HCT116 (cell line): Measurements from ENCODE around the gene MAP2K4. TPM values are rescaled to one million over a fixed set of nuclear protein-coding genes. Genes with fewer than 3 reads are reported as not detected.
"Not testable (repeated sequence)": the region's sequence is repeated elsewhere in the genome, so short reads cannot be mapped to it uniquely, and the experiment has no call there.

ENCODE experiments used
- ATAC-seq: fragments of 200-7000 bp; cut with Tn5 transposase; 2 replicates; pipeline ENCODE4 v1.9.1; 2020; ENCODE audit warnings: mild to moderate bottlenecking, moderate library complexity
- Bru-seq: library from RNA; stranded (reverse); fragments of 400-500 nt; gene quantifications from one replicate; lab custom pipeline; 2021; lab: Mats Ljungman, UMichigan
- BruChase-seq, 2 experiments: library from RNA; stranded (reverse); fragments of 400-500 nt; gene quantifications; one replicate each; lab custom pipeline; 2021; lab: Mats Ljungman, UMichigan
- BruUV-seq: library from RNA; stranded (reverse); fragments of 400-500 nt; replicated peaks from 2 replicates; lab custom pipeline; 2021; lab: Mats Ljungman, UMichigan
- CTCF ChIA-PET: fragments of 300-600 bp; sonication (Branson Sonifier 250); formaldehyde crosslinking; loops from one replicate; lab custom pipeline; 2021; ENCODE audit warnings: antibody characterized with exemption; lab: Charles Lee
- POLR2A ChIA-PET: fragments of 300-600, 350-600 bp; sonication (Branson Sonifier 250); formaldehyde crosslinking; loops from one replicate; lab custom pipeline; 2021; ENCODE audit warnings: antibody characterized with exemption; lab: Charles Lee
- RAD21 ChIA-PET, 2 experiments: fragments of 300-600 bp; sonication (Branson Sonifier 250); formaldehyde crosslinking; loops; one replicate each; lab custom pipeline; 2023; ENCODE audit warnings: low total read pairs in 2 of 2; ENCODE audit not compliant: uncharacterized antibody in 2 of 2, unreplicated experiment in 2 of 2, low non-redundant PET in 1 of 2; lab: Charles Lee
- DNase-seq: peaks from one replicate; pipeline ENCODE4 v3.0.0-alpha.2; 2010; ENCODE audit warnings: low read depth, low spot score
- H2AFZ ChIP-seq: fragments of 200-600 bp; shearing (Covaris generic), sonication (generic); 2 replicates; pipeline ENCODE4 v1.6.1; 2017; ENCODE audit warnings: low read depth, mixed run types, mixed read lengths, antibody characterized with exemption, low read length; ENCODE audit not compliant: poor library complexity, severe bottlenecking
- H3K27ac ChIP-seq: 2 replicates; pipeline ENCODE4 v1.5.1; 2012; ENCODE audit warnings: low read depth, low read length
- H3K27me3 ChIP-seq: fragments of 200-600 bp; sonication (generic); 2 replicates; pipeline ENCODE4 v1.6.1; 2016; ENCODE audit warnings: mixed run types, low read length, mixed read lengths; ENCODE audit not compliant: insufficient read depth
- H3K36me3 ChIP-seq, 2 experiments: fragments of 200-500 bp in 1 of 2; fragments of 200-600 bp in 1 of 2; sonication (Bioruptor generic) in 1 of 2; sonication (generic) in 1 of 2; 2 replicates each; pipeline versions ENCODE4 v1.5.1 to v1.6.1; 2014 to 2016; ENCODE audit warnings: low read length in 2 of 2, inconsistent platforms in 1 of 2, mixed read lengths in 1 of 2, mixed run types in 1 of 2; ENCODE audit not compliant: insufficient read depth in 2 of 2, control insufficient read depth in 1 of 2
- H3K4me1 ChIP-seq, 2 experiments: fragments of 200-600 bp in 1 of 2; sonication (generic) in 1 of 2; 2 replicates each; pipeline versions ENCODE4 v1.5.1 to v1.6.1; 2012 to 2017; ENCODE audit warnings: low read length in 2 of 2, inconsistent platforms in 1 of 2, mild to moderate bottlenecking in 1 of 2, mixed read lengths in 1 of 2, mixed run types in 1 of 2, moderate library complexity in 1 of 2; ENCODE audit not compliant: insufficient read depth in 2 of 2, control insufficient read depth in 1 of 2
- H3K4me2 ChIP-seq: fragments of 200-600 bp; sonication (generic); 2 replicates; pipeline ENCODE4 v1.6.1; 2017; ENCODE audit warnings: mixed run types, low read length, mixed read lengths
- H3K4me3 ChIP-seq, 2 experiments: fragments of 200-600 bp in 1 of 2; sonication (generic) in 1 of 2; replicated peaks in 1 of 2; 2 replicates each; pipeline ENCODE4 v1.5.1; 2011 to 2016; ENCODE audit warnings: low read length in 2 of 2, control low read depth in 1 of 2, low read depth in 1 of 2, mild to moderate bottlenecking in 1 of 2, mixed read lengths in 1 of 2, mixed run types in 1 of 2
- H3K79me2 ChIP-seq: fragments of 200-600 bp; sonication (generic); 2 replicates; pipeline ENCODE4 v1.6.1; 2017; ENCODE audit warnings: mild to moderate bottlenecking, mixed run types, low read length, moderate library complexity, mixed read lengths; ENCODE audit not compliant: insufficient read depth
- H3K9ac ChIP-seq: fragments of 200-600 bp; sonication (generic); 2 replicates; pipeline ENCODE4 v1.6.1; 2016; ENCODE audit warnings: low read length, mixed read lengths
- H3K9me2 ChIP-seq: fragments of 200-600 bp; sonication (generic), shearing (Covaris generic); 2 replicates; pipeline ENCODE4 v1.6.1; 2017; ENCODE audit warnings: mixed run types, mild to moderate bottlenecking, moderate library complexity; ENCODE audit not compliant: insufficient read depth
- H3K9me3 ChIP-seq, 2 experiments: fragments of 200-500 bp in 1 of 2; fragments of 200-600 bp in 1 of 2; sonication (Bioruptor generic) in 1 of 2; sonication (generic) in 1 of 2; 2 replicates each; pipeline ENCODE4 v1.6.1; 2014 to 2017; ENCODE audit warnings: low read length in 2 of 2, mixed read lengths in 2 of 2, inconsistent platforms in 1 of 2, low read depth in 1 of 2, mild to moderate bottlenecking in 1 of 2, mixed run types in 1 of 2, moderate library complexity in 1 of 2; ENCODE audit not compliant: control insufficient read depth in 1 of 2, insufficient read depth in 1 of 2
- H4K20me1 ChIP-seq: fragments of 200-600 bp; sonication (generic), shearing (Covaris generic); 2 replicates; pipeline ENCODE4 v1.6.1; 2017; ENCODE audit warnings: mixed run types, mild to moderate bottlenecking, moderate library complexity; ENCODE audit not compliant: insufficient read depth
- ATF3 ChIP-seq: IDR thresholded peaks from 2 replicates; pipeline ENCODE4 v1.6.1; 2012
- CEBPB ChIP-seq: IDR thresholded peaks from 2 replicates; pipeline ENCODE4 v1.6.1; 2012; ENCODE audit warnings: low read depth
- EGR1 ChIP-seq: IDR thresholded peaks from 2 replicates; pipeline ENCODE4 v1.6.1; 2012; ENCODE audit warnings: low read depth
- ELF1 ChIP-seq: IDR thresholded peaks from 2 replicates; pipeline ENCODE4 v1.6.1; 2012; ENCODE audit warnings: low read depth, borderline replicate concordance
- MAX ChIP-seq: IDR thresholded peaks from 2 replicates; pipeline ENCODE4 v1.6.1; 2012
- POLR2A ChIP-seq: IDR thresholded peaks from 2 replicates; pipeline ENCODE4 v1.7.0; 2011; ENCODE audit warnings: borderline replicate concordance; ENCODE audit not compliant: insufficient read depth, insufficient read length; ENCODE audit errors: extremely low read depth
- POLR2AphosphoS5 ChIP-seq: IDR thresholded peaks from 2 replicates; pipeline ENCODE4 v1.6.1; 2011; ENCODE audit warnings: mild to moderate bottlenecking, low read depth, low read length, moderate library complexity
- RAD21 ChIP-seq: IDR thresholded peaks from 2 replicates; pipeline ENCODE4 v1.6.1; 2012; ENCODE audit warnings: low read depth, mild to moderate bottlenecking
- SIN3A ChIP-seq: IDR thresholded peaks from 2 replicates; pipeline ENCODE4 v1.6.1; 2012; ENCODE audit warnings: low read depth
- SP1 ChIP-seq: IDR thresholded peaks from 2 replicates; pipeline ENCODE4 v1.6.1; 2012; ENCODE audit warnings: low read depth
- SRF ChIP-seq: IDR thresholded peaks from 2 replicates; pipeline ENCODE4 v1.6.1; 2012; ENCODE audit warnings: low read depth
- TCF7L2 ChIP-seq: IDR thresholded peaks from 2 replicates; pipeline ENCODE4 v1.7.0; 2011; ENCODE audit warnings: borderline replicate concordance, inconsistent platforms; ENCODE audit not compliant: insufficient read depth, insufficient read length; ENCODE audit errors: extremely low read depth
- YY1 ChIP-seq: IDR thresholded peaks from 2 replicates; pipeline ENCODE4 v1.6.1; 2011; ENCODE audit warnings: low read length, low read depth, moderate library complexity, mild to moderate bottlenecking; ENCODE audit not compliant: insufficient replicate concordance; ENCODE audit errors: extremely low read depth
- ZFX ChIP-seq: fragments of 450-650 bp; IDR thresholded peaks from 2 replicates; pipeline ENCODE4 v1.6.1; 2017
- ZNF274 ChIP-seq: fragments of 200-500 bp; sonication (Bioruptor generic); IDR thresholded peaks from 2 replicates; pipeline ENCODE4 v1.6.1; 2014; ENCODE audit warnings: mild to moderate bottlenecking, low read depth, low read length, inconsistent platforms
- intact Hi-C: fragments of 100-400 bp; cut with micrococcal nuclease; formaldehyde crosslinking; loops from 2 replicates; pipeline ENCODE4 v1.10.0; 2022
- long read RNA-seq: library from polyadenylated mRNA; unstranded; transcript quantifications from one replicate; pipeline ENCODE4 v2.0.0, GENCODE V29; 2021; ENCODE audit not compliant: unreplicated experiment
- polyA plus RNA-seq: library from polyadenylated mRNA; unstranded; fragments of >200 nt; gene quantifications from 2 replicates; pipeline ENCODE4 v1.2.1, GENCODE V29; 2012; ENCODE audit warnings: missing spikeins
- total RNA-seq: library from RNA; stranded (reverse); gene quantifications from one replicate; pipeline ENCODE4 v1.2.1, GENCODE V29; 2021; ENCODE audit not compliant: unreplicated experiment

MAP2K4 gene
- total RNA-seq (42.3 TPM), Bru-seq, nascent RNA (percentile 91 among the genes with signal in this experiment), BruChase-seq, experiment 1, labeled RNA remaining after a 6-hour chase (percentile 71 among the genes with signal in this experiment), BruChase-seq, experiment 2, labeled RNA remaining after a 2-hour chase (percentile 80 among the genes with signal in this experiment)
- 14.4 and 15.0 TPM in 2 replicates for polyA plus RNA-seq
- long read RNA-seq, transcript MAP2K4-201 (11 exons, 3,826 nt): major isoform, 43 of 72 reads
- long read RNA-seq, partial matches to known transcripts: 9 of 72 reads
- long read RNA-seq, other reads (novel, unspliced or antisense): 16 of 72 reads

- CTCF ChIA-PET: interaction anchor here (0.6 kb wide), 1 partner anchor 42 kb away, joined by 6 read pairs; no protein-coding TSS in a partner anchor
Observed at GRCh38 chr17:12020642-12021622, at the start of gene MAP2K4. MAP2K4 (plus strand) TSS chr17:12020877; CDS start chr17:12020887, 10 bp downstream.

GRCh38 chr17:11972741-11973140 lies 47.9 kb upstream of the MAP2K4 start:
- H2AFZ ChIP-seq, BruUV-seq, H3K9me3 ChIP-seq, intact Hi-C loops, H3K4me2 ChIP-seq, H3K9ac ChIP-seq, ATAC-seq, H3K27ac ChIP-seq, H4K20me1 ChIP-seq, H3K27me3 ChIP-seq, H3K36me3 ChIP-seq, H3K4me1 ChIP-seq, H3K79me2 ChIP-seq, H3K9me2 ChIP-seq, H3K4me3 ChIP-seq, POLR2A ChIA-PET, CTCF ChIA-PET, RAD21 ChIA-PET, DNase-seq: not testable (repeated sequence)

More at GRCh38 chr17:12020642-12021622, at the start of gene MAP2K4:
- Histone ChIP-seq H3K36me3 (no peaks in the 10 kb centered on the region), H3K27me3 (no peaks in the 10 kb centered on the region)
- TF ChIP-seq ELF1 (no peak), MAX (no peak), ZNF274 (no peak), SP1 (peak; percentile 45), SRF (no peak), POLR2AphosphoS5 (peak; percentile 91), EGR1 (peak; percentile 62), POLR2A (peak; percentile 90), ATF3 (no peak), RAD21 (no peak), ZFX (peak; percentile 100), YY1 (peak; percentile 89), TCF7L2 (no peak), CEBPB (no peak), SIN3A (peak; percentile 12; the same call in 1 of the 2 replicates)
- TF ChIP-seq, all 23 proteins: peak for 7
- ChIA-PET POLR2A (interaction anchor here (0.7 to 1.6 kb wide), 4 partner anchors 14 to 24 kb away, joined by 4 to 19 read pairs (median 7); partner anchors contain the start of gene ZNF18), RAD21 (no interaction called here)
- peaks cover 33 to 46% of the 10 kb centered on the region in 2 experiments for H3K4me1 ChIP-seq
- peak within 1 kb of the TSS; percentile 84 for H3K27ac ChIP-seq
- H3K9ac ChIP-seq: peak within 1 kb of the TSS; percentile 79
- peaks cover 5% of the 10 kb centered on the region; the same call in 1 of the 2 replicates for H4K20me1 ChIP-seq
- intact Hi-C loops: loop anchor here (2.0 kb wide), 1 partner anchor 24 kb away; the partner anchor contains the start of gene ZNF18
- peak within 1 kb of the TSS; percentile 90 for H3K4me2 ChIP-seq
- peak within 1 kb of the TSS; percentile 92 for H2AFZ ChIP-seq
- peaks cover 48% of the 10 kb centered on the region for H3K79me2 ChIP-seq
- peak; percentile 61 for DNase-seq
- no peaks in the 10 kb centered on the region for H3K9me3 ChIP-seq
- BruUV-seq: no TSS peak
- peak; percentile 92 for ATAC-seq
- H3K4me3 ChIP-seq: peak within 1 kb of the TSS; percentile 65 to 76
- H3K9me2 ChIP-seq: no peaks in the 10 kb centered on the region
